Activated effector memory CD4-positive, alpha-beta T cell treated with Interleukin-2 at 50 U/mL for 16 hours (primary cell): ENCODE results near the gene ITFG1.
"Not testable (repeated sequence)": the region's sequence is repeated elsewhere in the genome, so short reads cannot be mapped to it uniquely, and the experiment has no call there.

Source experiments
- DNase-seq: peaks from one replicate; pipeline ENCODE4 v3.0.0-alpha.2; 2020

Gene ITFG1

DNA sequence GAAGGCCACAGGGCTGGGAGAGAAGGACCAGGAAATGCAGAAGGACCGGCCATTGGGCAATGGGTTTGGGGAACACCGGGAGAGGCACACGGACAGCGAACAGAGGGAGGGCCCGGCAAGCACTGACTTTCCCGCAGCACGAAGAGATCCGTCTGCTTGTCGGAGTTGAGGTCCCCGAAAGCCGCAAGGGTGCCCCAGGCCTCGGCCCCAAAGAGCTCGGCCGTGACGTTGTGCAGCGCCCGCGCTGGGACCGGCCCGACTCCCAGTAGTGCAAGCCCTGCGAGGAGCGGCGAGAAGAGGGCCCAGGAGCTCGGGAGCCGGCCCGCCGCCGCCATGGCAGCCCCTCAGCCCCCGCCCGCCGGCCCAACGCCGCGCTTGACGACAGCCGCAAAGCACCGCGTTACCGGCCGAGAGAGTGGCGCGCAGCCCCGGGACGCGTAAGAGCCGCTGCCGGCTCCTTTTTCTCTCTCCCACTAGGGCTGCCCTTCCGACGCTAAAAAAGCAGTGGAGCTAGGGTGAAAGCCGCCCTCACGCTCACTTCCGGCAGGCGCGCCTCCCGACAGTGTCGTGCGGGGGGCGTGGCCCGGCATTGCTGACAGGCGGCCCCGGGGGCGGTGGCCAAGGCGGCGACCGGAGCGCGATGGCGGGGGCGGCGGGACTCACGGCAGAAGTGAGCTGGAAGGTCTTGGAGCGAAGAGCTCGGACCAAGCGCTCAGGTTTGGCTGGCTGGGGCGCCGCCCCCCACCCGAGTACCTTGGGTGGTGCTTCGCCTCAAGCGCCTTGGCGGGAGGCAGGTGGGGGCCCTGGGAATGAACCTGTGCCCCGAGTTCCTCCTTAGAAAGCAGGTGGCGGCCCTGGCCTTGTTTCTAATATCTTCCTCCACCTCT is at the start of gene ITFG1, which contains the start of gene PHKB:
Gene ITFG1 (minus strand): TSS at position 353 of the 887 bp plus-strand sequence. CDS start 18 bp downstream, at position 335.
Gene PHKB (plus strand): TSS at position 621 of the 887 bp plus-strand sequence. CDS start 20 bp downstream, at position 641.
- peak; percentile 93 for DNase-seq

DNA sequence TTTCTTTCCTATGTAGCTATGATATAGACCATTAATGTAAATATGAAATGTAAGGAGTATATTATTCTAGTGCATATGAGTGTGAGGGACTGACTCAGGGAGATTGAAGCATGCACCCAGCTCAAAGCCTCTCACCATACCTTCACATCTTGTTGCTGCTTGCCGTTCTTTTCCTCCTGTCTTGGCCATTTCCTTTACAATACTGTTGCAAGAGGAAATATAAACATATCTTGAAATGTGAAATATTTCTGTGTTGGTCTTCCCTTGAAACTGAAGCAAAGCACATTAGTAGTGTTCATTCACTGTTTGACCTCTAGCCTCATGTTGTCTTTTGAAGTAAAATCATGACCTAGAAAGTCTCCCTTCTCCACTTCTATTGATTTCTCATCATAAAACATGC is 46.8 kb upstream of the ITFG1 start:
- no peak for DNase-seq

DNA sequence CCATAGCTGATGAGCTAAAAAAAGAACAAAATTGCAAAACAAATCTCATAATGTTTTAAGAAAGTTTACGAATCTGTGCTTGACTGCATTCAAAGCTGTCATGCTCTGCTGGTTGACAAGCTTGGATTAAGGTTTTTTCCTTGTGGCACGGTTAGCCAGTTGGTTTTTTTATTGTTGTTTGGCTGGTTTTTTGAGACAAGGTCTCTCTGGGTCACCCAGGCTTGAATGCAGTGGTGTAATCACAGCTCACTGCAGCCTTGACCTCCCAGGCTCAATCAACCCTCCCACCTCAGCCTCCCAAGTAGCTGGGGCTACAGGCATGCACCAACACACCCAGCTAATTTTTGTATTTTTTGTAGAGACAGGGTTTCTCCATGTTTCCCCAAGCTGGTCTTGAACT is 45.9 kb upstream of the ITFG1 start:
- DNase-seq, result no peak

DNA sequence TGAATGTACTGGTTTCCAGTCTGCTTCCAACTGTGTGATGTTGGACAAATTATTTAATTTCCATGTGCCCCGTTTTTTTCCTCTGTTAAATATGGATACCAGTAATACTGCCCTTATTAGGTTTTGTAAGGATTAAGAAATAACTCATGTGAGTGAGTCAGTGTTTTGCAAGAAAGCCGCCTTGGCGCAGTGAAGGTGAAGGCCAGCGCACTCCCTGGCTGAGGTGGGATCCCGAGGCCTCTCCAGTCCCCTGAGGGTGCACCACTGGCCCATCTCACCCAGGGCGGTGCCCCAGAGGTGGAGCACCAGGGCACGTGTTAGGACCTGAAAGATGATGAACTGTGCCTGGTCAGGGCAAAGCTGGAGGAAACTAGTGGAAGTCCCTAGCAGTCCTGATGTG is 43.7 kb upstream of the ITFG1 start:
- no peak for DNase-seq

DNA sequence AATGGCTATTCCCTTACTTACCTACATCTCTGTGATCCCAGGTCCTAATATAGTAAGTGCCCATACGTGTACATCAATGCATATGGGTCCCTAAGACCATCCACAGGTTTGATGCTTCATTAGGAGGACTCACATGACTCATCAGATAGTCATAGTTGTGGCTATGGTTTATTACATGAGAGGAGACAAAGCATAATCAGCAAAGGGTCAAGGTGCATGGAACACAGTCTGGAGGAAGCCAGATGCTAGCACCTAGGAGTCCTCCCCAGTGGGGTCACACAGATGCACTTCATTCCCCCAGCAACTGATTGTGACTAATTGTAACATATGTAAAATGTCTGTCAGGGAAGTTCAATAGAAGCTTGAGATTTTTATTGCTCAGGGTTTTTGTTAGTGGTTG is 43.1 kb upstream of the ITFG1 start:
- DNase-seq, result no peak

DNA sequence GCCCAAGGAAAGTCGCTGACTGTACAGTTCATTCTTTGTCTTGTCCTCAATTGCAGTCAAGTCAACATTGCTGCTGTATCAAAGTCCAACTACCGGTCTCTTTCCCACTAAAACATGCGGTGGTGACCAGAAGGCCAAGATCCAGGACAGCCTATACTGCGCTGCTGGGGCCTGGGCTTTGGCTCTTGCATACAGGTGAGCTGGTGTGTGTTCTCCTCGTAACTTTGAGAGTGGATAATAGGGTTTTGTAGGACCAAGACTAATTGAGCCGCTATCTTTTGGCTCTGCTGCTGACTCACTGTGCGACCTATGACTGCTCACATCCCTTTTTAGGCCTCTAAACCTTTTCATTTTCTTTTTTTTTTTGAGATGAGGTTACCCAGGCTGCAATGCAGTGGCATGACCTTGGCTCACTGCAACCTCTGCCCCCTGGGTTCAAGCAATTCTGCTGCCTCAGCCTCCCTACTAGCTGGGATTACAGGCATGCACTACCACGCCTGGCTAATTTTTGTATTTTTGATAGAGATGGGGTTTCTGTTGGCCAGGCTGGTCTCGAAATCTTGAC is 38.9 kb upstream of the ITFG1 start:
- DNase-seq, result no peak

DNA sequence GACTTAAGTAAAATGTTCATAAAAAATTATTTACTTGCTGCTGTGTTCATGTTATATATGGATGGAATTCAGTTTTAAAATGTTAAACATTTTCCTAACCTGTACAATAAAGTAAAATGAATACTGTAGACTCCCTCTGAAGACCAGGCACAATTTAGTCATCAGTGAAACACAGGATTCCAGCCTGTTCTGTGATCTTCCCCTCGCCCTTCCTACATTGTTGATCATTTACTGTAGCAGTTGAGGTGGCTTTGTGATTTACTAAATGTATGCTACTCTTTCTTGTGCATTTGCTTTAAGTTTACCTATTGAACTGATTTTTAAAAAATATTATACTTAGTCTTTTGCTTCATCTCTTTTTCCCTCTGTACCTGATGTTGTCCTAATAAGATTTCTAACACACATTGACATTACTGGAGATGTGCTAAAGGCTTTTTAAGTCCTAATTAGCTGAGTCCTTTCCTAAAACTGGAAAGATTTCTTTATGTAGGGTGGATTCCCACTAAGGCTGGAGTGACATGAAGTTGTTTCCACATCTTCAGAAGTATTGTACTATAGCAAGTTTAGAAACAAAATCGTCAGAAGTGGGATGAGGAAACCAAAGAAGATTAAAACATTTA is 38.3 kb upstream of the ITFG1 start:
- no peak for DNase-seq

DNA sequence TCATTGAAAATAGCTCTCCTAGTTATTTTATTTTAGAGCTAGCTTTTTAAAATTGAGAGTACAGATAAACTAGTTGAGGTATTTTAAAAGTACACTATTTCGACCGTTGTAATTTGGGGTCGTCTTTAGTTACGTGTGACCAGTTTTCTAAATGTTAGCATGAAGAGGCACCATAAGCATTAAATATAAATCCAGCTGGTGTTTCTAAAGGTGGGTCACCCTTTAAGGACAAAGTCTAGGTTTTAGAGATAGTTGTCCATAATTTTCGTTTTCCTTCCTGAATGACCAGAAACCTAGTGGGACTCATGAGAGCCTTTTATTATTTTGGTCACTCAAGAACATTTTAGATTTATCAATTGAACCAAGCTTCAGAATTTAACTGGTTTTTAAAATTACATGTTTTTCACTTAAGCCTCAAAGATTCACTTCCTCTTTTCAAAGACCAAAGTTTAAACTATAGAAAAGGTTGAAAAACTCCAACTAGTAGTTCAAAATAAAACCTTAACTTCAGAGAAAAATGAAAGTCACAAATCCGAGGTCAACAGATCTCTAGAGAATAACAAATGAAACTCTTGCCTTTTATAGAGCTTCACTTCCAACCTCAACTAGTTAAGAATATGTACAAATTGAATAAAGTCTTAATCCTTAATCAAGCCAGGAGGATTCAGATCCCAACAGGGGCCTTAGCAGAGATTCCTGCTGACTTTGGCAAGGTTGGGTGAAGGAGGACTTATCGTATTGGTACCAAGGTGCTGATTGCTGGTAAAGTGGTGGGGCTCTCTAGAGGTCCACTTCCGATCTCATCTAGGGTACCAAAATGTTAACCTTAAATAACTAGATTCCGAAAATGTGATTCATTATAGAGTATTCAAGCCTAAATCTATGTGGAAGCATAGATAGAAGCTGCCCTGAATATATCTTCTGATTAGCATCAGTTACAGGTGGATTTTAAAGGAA is 32.8 kb upstream of the ITFG1 start:
- DNase-seq, result no peak

DNA sequence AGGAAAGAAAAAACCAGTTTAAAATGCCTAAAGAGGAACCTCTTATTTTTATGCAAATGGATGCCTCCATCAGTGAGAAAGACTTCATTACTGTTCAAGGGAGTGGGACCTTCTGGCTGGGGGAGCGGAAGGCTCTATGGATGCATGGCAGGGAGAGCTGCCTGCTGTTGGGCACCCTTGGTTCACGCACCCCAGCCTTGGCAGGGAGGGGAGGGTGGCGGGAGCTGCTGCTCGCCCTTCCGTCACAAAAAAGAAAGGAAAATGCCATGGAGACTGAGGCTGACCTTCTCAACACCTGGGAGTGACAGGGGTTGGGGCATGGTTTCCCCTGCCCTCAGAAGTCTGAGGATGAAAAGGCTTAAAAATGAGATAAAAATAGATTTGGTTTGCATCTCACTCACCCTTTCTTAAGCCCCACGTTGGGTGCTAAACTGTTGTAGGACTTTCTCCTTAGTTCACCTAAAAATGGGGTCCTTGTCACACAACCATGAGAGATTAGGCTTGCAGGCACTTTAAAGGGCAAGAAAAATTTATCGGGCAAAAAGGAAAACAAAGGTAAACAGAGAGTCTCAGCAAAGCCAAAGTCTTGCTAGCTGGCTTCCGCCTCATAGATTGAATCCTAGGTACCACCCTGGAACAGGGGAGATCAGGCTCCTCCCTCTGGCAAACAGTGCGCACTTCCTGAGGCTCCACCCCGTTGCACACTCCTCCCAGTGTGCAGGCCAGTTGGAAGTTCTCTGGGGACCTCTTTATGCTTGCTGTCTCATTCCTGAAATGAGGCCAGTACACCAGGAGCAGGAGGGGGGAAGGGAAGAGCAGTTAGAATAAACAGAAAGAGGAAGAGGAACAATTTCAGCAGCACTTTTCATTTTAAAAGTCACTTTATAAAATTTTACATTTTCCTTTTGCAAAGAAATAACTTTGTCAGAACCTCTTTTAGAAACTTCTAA is 31.8 kb upstream of the ITFG1 start:
- DNase-seq, result no peak

DNA sequence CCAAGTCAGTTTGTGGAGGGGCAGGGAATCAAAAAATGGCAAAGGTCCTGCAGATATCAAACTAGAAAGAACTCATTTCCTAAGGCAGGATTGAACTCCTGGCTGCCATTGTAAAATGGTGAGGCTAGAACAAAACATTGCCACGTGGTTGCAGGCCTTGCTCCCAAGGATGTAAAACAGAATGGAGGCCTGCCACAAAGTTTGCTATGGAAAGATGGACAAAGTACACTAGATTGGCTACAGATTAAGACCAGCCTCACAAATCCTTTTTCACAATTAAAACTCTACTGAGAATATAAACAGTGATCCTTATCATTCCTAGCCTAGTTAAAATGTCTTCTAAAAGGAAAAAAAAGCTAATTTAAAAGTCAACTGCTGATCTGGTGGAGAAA is 31.2 kb upstream of the ITFG1 start:
- no peak for DNase-seq

DNA sequence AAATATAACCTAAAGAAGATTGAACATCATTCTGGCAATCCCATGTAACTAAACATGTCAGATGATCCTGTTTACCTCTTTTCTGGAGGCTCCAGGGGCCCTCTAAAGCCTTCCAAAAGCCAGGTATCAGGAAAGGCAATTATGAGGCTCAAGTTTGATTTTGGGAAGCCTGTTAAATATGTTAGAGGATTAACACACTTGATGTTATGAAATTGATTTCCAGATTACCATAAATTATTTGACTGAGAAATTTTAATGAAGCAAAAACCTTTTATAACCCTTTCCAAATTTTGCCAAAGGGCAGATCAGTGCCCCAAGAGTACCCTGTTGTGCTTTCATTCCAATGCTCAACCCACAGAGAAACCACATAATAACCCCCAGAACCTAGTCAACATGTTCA is 29.6 kb upstream of the ITFG1 start:
- no peak for DNase-seq

DNA sequence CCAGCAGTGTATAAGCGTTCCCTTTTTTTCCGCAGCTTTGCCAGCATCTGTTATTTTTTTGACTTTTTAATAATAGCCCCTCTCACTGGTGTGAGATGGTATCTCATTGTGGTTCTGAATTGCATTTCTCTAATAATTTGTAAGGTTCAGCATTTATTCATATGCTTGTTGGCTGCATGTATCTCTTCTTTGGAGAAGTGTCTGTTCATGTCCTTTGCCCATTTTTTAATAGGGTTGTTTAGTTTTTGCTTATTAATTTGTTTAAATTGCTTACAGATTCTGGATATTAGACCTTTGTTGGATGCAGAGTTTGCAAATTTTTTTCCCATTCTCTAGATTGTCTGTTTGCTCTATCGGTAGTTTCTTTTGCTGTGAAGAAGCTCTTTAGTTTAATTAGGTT is 27.2 kb upstream of the ITFG1 start:
- DNase-seq, result no peak

DNA sequence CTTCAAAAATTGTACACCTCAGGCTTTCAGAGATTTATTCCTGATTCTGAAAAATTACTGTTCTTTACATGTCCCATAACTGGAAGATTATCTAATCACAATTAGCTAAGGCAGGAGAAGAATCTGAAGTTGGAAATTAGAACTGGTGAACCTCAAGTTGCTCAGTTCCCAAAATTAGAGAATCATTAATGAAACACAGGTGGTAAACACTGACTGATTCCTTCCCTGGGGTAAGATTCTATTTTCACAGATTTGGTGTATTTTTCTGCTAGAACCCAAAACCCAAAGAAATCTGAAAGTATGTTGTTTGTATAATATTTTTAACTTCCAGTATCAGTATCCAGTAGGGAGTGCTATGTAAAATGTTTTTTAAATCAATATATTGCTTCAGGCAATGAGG is 26.0 kb upstream of the ITFG1 start:
- no peak for DNase-seq

DNA sequence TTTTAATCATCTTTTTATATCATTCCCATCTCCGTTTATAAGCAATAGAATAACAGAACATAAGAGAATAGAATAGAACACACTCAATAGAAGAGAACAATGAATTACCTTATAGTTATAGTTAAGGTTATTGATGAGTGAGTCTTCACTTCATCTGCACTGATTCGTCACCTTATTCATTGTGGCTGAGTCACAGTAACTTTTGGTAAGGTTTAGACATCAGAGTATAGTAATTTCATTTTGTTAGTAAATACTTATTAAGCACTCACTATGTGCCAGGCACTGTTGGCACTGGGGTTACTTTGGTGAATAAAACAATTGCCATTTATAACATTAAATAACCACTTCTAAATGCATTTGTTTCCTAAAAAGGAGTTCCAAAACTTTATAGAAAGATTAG is 22.8 kb upstream of the ITFG1 start:
- DNase-seq, result no peak

DNA sequence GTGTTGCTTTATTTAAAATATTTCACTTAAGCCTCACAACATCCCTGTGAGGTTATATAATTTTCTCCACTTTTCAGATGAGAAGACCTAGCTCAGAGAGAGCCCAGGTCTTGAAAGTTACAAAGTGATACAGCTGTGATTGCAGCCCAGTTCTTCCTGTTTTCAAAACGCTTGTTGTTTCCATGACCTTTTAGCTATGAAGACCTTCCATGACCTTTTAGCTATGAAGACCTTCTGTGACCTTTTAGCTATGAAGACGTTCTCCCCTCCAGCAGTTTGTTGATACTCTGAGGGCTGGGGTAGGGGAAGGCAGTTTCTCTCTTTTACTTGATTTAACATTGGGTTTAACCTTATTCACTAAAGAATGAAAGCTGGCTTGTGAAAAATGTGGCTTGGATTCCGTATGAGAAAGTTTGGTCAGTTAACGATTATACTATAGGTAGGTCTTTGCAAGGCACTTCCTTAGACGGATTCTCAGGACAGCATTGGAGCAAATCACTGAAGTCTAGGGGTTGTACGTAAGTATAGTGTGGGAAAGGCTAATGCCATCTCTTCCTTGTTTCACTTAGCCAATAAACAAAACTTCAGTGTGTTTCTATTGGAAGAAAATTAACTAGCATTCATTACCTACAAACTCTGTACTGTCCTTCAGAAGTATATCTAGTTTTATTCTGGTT is 21.0 kb upstream of the ITFG1 start:
- DNase-seq, result no peak

DNA sequence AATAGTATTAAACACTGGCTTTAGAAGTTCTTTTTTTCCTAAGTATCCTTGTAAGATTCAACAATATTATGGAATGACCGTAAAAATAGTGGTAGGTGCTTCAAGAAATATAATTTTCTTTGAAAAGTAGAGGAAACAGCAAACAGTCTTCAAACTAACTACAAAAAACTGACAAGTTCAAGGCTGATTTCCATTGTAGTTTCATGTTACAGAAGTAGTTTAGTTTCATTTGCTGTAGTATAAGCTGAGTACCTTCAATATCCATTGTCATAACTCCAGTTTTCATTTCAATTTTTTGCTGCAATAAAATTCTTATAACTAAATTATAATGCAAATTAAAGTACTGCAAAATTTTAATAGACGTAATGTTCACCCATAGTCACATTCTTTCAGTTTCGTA is 19.5 kb upstream of the ITFG1 start:
- no peak for DNase-seq

DNA sequence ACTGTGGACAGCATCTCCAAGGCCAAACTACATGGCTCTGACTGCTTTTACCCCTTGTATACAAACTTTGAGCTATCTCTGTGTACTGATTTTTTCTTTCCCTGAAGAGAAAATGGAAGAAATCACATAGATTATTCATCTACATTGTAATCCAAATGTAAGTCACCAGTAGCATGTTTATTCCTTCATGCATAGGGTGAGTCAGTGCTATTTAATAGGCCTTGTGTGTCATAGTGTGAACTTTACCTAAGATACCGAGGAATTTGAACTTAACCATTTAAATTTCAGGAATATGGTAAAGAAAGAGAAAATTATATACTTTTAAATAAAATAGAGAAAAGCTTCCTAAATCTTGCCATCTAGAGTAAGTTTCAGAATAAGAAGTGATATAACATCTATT is 16.8 kb upstream of the ITFG1 start:
- DNase-seq, result no peak

DNA sequence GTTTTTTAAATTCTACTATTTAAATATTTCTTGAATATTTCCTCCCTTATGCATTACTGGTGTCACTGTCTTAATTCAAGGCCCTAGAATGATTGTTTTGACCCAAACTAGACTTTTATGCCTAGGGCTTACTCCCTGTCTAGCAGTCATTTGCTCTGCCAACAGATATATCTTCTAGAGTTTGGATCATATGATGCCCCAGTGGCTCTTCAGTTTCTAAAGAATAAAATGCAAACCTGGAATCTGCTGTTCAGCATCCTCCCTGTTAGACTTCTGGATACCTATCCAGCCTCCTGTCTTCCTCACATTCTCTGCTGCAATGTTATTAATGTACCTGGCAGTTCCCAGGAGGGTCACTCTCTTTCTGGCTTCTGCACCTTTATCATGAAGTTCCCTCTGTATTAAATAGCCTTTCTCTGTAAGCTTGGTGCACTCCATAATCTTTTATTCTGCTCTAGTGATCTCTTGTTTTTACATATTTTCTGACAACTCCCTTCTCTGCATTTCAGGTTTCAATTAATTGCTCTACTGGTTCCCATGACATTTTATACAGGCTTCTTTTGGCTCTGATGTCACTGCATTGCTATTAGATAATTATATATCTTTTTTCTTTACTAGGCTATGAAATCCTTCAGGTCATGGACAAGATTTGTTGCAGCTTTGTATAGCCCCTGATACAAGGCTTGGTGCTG is 15.9 kb upstream of the ITFG1 start:
- DNase-seq, result no peak

DNA sequence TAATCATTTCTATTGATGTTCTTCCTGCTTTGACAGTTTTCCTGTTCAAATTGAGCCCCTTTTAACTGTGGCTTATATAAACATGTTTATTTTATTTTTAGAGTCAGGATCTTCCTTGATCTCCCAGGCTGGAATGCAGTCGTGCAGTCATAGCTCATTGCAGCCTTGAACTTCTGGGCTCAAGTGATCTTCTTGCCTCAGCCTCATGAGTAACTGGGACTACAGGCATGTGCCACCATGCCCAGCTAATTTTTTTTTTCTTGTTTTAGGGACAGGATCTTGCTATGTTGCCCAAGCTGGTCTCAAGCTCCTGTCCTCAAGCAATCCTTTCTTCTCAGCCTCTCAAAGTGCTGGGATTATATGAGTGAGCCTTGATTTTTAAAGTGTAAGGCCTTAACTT is 14.9 kb upstream of the ITFG1 start:
- no peak for DNase-seq

DNA sequence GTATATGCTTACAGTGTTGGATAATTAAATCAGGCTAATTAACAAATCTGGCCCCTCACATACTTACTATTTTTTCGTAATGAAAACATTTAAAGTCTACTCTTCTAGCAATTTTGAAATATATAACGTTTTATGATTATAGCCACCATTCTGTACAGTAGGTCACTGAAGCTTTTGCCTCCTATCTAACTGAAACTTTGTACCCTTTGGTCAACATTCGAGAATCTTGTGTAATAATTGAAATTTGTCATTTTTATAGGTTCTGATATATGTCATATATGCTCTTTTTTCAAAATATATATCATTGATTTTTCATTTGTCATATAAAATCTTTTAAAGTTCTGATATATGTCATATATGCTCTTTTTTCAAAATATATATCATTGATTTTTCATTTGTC is 12.9 kb upstream of the ITFG1 start:
- no peak for DNase-seq

DNA sequence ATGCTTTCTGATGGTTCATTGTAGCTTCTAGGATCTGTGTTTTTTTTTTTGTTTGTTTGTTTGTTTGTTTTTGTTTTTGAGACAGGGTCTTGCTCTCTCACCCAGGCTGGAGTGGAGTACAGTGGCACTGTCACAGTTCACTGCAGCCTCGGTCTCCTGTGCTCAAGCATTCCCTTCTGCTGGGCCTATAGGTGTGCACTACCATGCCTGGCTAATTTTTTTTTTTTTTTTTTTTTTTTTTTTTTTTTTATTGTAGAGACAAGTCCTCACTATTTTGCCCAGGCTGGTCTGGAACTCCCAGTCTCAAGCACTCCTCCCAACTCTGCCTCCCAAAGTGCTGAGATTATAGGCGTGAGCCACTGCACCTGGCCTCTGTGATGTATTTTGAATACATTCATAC is 12.1 kb upstream of the ITFG1 start:
- not testable (repeated sequence) for DNase-seq
